GM21381 (cell line): ENCODE measurements around the gene CPXM1.

Experiments used
- ATAC-seq: cut with Tn5 transposase; IDR thresholded peaks from one replicate; pipeline ENCODE4 v1.9.1; 2021; ENCODE audit warnings: mild to moderate bottlenecking, moderate library complexity; ENCODE audit not compliant: unreplicated experiment

CPXM1 gene

GRCh38 chr20:2804041-2804828 lies 3.8 kb upstream of the CPXM1 start:
- no peak for ATAC-seq

DNA sequence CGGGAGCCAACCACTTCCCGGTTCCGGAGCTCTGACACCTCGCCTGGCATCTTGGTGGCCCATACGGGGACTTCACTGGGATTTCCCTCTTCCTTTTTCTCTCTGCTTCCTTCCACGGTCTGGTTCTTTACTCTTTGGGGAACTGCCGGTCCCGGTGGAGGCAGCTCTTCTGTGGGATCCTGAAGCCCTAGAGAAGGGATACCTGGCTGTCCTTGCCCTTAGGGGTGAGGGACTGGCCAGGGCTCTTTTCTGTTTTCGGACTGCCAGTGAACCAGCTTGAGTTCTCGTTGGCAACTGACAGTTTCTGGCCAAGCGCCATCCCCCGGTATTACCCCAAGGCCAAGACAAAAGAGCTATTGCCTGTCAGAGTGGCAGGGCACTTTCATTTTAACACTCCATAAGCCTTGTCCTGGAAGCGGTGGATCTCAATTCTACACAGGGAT lies 880 bp upstream of the CPXM1 start:
- no peak for ATAC-seq

DNA sequence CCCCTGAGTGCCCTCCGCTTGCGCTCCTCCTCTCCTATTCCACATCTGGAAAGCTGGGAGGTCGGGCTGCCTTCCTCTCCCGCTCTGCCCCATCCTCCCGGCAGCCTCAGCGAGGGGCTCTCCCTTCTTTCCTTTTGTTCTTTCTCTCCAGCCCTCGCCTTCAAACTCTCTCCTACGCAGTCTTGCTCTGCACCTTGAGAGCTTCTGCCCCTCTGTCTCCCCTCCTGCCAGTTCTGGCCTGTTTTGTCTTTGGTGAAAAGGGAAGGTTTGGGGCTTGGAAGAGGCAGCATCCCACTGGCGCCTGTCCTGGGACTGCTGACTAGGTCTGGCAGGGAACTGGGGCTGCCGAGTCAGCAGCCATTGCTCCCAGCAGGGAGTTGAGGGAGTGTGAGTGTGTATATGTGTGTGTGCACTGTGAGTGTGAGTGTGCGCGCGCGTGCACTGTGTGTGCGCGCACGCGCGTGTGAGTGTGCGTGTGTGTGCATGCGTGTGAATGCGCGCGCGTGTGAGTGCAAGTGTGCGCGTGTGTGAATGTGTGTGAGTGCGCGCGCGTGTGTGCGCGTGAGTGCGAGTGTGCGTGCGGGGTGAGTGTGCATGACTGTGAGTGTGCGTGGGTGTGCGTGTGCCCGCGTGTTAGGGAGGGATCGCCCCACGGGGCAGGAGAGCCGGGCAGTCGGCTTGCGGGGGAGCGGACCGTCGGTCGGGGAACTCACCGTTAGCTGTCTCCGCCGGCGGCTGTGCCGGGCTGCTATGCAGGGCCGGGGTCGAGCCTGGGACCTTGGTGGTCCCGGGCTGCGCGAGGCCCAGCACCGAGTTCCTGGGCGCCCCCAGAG lies 523 bp downstream of the CPXM1 start:
- peak; percentile 23 for ATAC-seq

GRCh38 chr20:2799271-2799670 lies 1.2 kb downstream of the CPXM1 start:
- no peak for ATAC-seq

DNA sequence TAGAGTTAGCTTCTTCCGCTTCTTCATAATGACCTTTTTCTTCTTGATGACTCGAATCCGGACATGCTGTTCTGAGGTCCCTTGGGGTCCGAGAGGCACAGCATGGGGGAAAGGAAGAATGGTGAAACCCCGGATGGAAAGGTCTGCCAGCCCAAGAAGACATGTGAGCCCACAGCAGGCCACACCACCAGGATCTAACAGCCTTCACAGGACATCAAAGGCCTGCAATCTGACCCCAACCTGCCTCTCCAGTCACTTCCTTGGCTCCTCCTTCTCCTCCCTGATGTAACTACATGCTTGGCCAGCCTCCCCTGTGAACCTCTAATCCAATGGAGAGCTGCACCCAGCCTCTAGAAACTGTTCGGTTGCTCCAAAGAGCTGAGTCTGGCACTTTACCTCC lies 1.6 kb downstream of the CPXM1 start:
- no peak for ATAC-seq

GRCh38 chr20:2798095-2798805 lies 2.2 kb downstream of the CPXM1 start:
- no peak for ATAC-seq

DNA sequence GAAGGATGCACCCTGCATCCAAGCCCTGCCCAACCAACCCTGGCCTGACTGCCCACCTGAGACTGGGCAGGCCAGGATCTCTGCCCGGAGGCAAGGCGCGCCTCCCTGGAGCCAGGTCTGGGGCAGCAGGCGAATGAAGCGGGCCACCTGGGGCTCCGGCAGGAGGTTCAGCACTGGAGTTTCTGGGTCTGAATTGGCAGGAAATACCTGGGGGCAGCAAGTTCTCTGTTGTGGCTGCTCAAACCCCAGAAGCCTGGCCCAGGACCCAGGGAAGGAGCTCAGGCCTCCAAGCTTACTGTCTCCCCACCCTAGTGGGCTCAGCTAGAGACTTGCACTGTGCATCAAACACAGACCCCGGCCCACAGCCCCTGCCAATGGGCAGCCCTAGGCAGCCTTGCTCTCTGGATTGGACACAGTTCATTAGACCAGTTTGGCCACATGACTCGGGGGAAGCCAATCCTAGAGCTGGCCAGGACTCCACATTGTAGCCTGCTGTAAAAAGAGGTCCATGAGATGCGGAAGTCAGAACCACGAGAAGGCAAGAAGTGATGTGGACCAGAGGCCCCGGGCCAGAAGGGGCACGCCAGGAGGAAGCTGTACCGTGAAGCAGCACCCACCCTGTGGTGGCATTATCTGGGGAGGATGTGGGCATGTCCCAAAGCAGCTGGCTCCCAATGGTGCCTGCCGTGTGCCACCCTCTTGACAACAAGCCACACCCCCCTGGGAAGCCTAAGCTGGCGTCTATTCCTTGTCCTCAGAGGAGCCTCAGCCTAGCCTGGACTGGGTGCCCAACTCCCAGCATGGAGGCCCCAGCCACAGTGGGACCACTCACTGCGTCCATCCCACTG lies 3.1 kb downstream of the CPXM1 start:
- no peak for ATAC-seq

- no peak for ATAC-seq
Observed at GRCh38 chr20:2796011-2796660, 4.3 kb downstream of the CPXM1 start.

DNA sequence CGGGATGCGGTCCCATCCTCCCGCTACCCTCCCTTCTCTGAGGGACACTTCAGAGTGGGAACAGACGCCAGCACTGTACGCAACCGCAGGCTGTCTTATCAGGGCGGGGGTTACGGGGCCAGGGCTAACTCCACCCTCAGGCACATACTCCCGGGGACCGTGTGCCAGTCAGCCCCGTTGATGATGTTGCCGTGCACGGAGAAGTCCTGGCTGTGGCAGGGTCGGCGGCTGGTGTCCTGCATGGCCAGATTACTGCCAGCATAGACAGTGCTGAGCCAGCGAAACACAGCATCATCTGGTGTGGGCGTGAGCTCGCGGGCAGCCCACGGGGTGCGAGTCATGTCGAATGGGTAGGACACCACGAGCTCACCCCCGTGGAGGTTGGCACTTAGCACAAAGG lies 5.0 kb downstream of the CPXM1 start:
- ATAC-seq, result no peak

DNA sequence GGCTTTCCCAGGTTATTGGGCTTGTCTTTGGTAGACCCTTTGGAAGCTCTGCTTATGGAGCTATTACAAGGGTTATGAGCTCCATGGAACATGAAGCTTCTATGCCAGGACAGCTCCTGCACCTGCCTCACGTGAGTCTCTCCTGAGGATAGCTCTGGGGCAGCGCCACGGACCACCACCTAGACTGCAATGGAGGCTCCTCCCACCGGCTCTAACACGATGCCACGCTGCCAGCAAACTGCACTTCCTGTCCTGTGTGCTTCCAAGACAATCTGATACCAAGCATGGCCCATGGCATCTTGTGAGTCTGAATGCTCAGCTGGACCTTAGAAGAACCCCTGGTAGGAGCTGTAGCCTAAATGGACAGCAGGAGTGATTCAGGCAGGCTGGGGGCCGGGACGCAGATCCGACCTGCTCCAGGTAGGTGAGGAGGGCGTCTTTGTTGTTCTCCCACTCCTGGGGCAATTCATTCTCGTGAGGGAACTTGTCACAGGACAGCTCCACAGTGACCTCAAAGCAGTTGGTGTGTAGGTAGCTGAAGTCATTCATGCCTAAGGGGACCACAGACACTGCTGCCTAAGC lies 5.5 kb downstream of the CPXM1 start:
- no peak for ATAC-seq

DNA sequence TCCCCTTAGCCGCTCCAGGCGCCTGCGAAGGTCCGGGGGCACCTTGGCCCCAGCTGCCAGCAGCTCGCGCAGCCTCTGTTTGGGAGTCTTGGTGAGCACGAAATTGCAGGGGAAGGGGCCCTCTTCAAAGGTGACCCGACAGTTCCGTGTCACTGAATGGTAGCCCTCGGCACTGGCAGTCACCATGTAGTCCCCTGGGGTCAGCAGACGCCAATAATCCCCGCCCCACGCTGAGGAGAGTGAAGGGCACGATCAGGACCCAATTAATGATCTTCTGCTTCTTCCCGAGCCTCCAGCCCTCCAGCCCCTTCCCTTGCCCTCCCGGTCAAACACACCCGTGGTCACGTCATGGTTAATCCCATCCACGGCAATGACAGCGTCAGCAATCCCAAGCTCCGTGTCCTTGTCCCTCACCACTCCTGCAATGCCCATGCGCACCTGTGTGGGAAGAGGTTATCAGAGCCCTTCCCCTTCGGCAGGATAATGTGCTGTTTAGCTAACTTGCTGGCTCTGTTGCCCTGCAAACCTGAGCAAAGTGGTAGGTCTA lies 6.2 kb downstream of the CPXM1 start:
- ATAC-seq, result no peak

DNA sequence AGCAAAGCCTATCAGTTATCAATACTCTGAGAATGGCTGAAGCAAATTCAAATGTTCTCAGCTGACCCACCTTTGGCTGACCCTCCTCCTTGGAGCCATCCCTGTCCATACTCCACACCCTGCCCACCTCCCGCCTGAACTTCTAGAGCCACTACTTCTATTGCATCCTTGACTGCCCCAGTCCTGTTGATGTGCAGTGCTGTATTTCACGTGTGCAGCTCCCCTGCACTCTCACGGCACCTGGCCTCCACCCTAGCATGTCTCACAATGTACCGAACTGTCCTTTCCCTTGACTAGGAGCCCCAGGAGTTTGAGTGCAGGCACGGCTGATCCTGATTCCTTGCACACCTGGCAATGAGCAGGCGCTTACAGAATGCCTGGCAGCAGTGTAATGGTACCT lies 7.0 kb downstream of the CPXM1 start:
- ATAC-seq, result no peak

- ATAC-seq, result no peak
Observed at GRCh38 chr20:2783908-2784566, 16.4 kb downstream of the CPXM1 start.

GRCh38 chr20:2780948-2781347 lies 19.5 kb downstream of the CPXM1 start:
- no peak for ATAC-seq

GRCh38 chr20:2778602-2779321 lies 21.7 kb downstream of the CPXM1 start:
- no peak for ATAC-seq

- no peak for ATAC-seq
Observed at GRCh38 chr20:2775139-2775538, 25.3 kb downstream of the CPXM1 start.

GRCh38 chr20:2773812-2774211 lies 26.6 kb downstream of the CPXM1 start:
- no peak for ATAC-seq

GRCh38 chr20:2771631-2772080 lies 28.8 kb downstream of the CPXM1 start:
- ATAC-seq, result no peak
